HG02623 (cell line): ENCODE measurements around the gene SPRR1B.
"Not testable (repeated sequence)": the region's sequence is repeated elsewhere in the genome, so short reads cannot be mapped to it uniquely, and the experiment has no call there.

Source experiments
- ATAC-seq: cut with Tn5 transposase; IDR thresholded peaks from one replicate; pipeline ENCODE4 v1.9.1; 2021; ENCODE audit warnings: moderate library complexity; ENCODE audit not compliant: unreplicated experiment

The SPRR1B gene

GRCh38 chr1:153035211-153035610 is 4.2 kb downstream of the SPRR1B start:
- no peak for ATAC-seq

GRCh38 chr1:153040950-153041631 is 10.1 kb downstream of the SPRR1B start, which contains the start of gene SPRR2D:
TSS of gene SPRR2D (minus strand) at chr1:153041120. CDS start at chr1:153040346, 774 bp downstream.
- ATAC-seq, result no peak

GRCh38 chr1:153049211-153049610 is 18.2 kb downstream of the SPRR1B start:
- ATAC-seq, result no peak

DNA sequence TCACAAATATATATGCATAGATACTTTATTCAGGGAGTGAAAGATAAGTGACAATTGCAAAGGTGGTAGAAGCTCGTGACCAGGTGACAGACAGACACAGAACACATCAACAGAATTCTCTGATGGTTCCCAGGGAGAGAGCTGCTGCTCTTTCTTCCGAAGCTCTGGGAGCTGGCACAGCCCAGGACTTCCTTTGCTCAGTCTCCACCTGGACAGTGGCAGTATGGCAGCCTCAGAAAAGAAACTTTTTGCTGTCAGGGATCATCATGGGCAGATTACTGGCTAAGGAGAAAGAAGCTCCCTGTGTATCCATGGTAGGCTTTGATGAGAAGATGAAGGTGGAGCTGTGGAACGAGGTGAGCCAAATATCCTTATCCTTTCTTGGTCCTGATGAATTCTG is 25.1 kb downstream of the SPRR1B start:
- not testable (repeated sequence) for ATAC-seq

GRCh38 chr1:153057375-153057774 is 26.4 kb downstream of the SPRR1B start, which contains the start of gene SPRR2A:
TSS of gene SPRR2A (minus strand) at chr1:153057512. CDS start at chr1:153056735, 777 bp downstream.
- ATAC-seq, result no peak

- ATAC-seq, result no peak
These were observed 27.2 kb downstream of the SPRR1B start for GRCh38 chr1:153058154-153058553.

DNA sequence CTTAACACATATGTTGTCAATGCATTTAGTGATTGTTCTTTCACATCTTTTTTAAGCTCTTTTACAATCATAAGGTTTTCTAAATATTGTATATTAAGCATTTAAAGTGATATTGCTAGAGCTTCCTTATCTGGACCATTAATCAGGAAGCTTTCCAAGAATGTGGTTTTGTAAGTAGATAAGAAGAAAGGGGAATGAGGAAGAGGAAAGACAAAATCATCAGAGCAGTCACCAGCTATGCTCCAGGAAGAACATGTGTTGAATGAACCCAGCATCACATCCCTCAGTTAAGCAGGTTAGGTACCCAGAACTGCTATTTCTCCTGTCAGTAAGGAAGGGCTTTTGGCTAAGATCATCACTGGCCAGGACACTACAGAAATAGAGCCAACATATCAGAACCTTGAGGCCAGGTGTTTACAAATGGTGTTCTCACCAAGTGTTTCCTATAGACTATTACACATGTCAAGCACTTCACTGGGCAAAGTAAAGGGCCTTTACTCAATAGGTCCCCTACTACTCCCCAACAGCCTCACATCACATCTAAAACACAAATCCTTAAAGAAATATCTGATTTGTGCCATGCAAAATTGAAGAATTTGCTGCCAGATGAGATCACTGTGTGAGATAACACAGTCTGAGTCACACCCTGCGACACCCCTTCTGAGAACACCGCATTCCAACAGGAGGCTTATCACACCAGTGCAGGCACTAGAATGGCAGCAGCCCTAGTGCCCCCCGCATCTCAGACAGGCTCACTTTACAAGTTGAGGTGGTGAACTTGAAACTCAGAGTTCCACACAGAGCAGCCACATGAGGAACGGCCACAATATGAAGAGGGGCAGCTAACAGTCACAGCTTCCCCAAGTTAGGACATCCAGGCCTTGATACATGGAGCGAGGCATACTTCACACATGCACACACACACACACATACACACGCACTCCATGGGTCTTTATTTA is 28.1 kb downstream of the SPRR1B start:
- no peak for ATAC-seq

DNA sequence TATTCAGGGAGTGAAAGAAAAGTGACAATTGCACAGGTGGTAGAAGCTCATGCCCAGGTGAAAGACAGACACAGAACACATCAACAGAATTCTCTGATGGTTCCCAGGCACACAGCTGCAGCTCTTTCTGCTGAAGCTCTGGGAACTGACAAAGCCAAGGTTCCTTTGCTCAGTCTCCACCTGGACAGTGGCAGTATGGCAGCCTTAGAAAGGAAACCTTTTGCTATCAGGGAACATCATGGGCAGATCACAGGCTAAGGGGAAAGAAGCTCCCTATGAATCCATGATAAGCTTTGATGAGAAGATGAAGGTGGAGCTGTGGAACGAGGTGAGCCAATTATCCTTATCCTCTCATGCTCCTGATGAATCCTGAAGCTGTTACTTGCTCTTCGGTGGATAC is 39.2 kb downstream of the SPRR1B start:
- ATAC-seq, result no peak

- no peak for ATAC-seq
These were observed 40.5 kb downstream of the SPRR1B start, which contains the start of gene SPRR2B for GRCh38 chr1:153071511-153071910. TSS of gene SPRR2B (minus strand) at chr1:153071611. CDS start at chr1:153070839, 772 bp downstream.

GRCh38 chr1:153072806-153073726 is 42.1 kb downstream of the SPRR1B start:
- ATAC-seq, result no peak

GRCh38 chr1:153081736-153082135 is 50.7 kb downstream of the SPRR1B start:
- no peak for ATAC-seq
